ENCODE results near the gene CALM3. TPM values are rescaled to one million over a fixed set of nuclear protein-coding genes. Genes with fewer than 3 reads are reported as not detected.

CALM3 gene
- total and polyA plus RNA-seq, 2 donors from 2014 or later = 217 to 350 TPM

- Histone ChIP-seq H3K4me3 (ENCODE audit: low read length in 3 of 3) (no peak overlapping the region), H3K36me3 (ENCODE audit: control insufficient read depth in 2 of 3, insufficient read depth in 3 of 3, low read length in 3 of 3) (no peaks in the 10 kb centered on the region), H3K4me1 (ENCODE audit: control insufficient read depth in 2 of 3, insufficient read depth in 2 of 3, low read depth in 1 of 3, low read length in 3 of 3) (peaks cover 0 to 13% (median 0%) of the 10 kb centered on the region in 3 donors), H3K27me3 (ENCODE audit: control insufficient read depth, insufficient read depth, low read length) (peaks cover 10% of the 10 kb centered on the region), H3K9ac (ENCODE audit: low read length in 3 of 3) (no peak overlapping the region), H3K27ac (ENCODE audit: low read depth in 2 of 2, low read length in 2 of 2) (no peak overlapping the region), H3K9me3 (ENCODE audit: control insufficient read depth in 2 of 3, insufficient read depth in 1 of 3, low read length in 3 of 3) (no peaks in the 10 kb centered on the region)
- FAIRE-seq (no peak), DNase-seq (peak in 1 of 5 donors; percentile 31)
- TF ChIP-seq CTCF (IDR thresholded peaks at IDR 0.05; ENCODE audit: borderline replicate concordance, extremely low read depth, insufficient read depth) = no peak
- intact Hi-C loops (cut with DNase I) = no loop called here
Observed at GRCh38 chr19:46640656-46641055, 39.5 kb downstream of the CALM3 start.

- Histone ChIP-seq H3K4me1 (ENCODE audit: control insufficient read depth in 2 of 3, insufficient read depth in 2 of 3, low read depth in 1 of 3, low read length in 3 of 3) (peaks cover 0 to 2% (median 0%) of the 10 kb centered on the region in 3 donors), H3K9me3 (ENCODE audit: control insufficient read depth in 2 of 3, insufficient read depth in 1 of 3, low read length in 3 of 3) (no peaks in the 10 kb centered on the region), H3K4me3 (ENCODE audit: low read length in 3 of 3) (no peak overlapping the region), H3K9ac (ENCODE audit: low read length in 3 of 3) (no peak overlapping the region), H3K36me3 (ENCODE audit: control insufficient read depth in 2 of 3, insufficient read depth in 3 of 3, low read length in 3 of 3) (no peaks in the 10 kb centered on the region), H3K27ac (ENCODE audit: low read depth in 2 of 2, low read length in 2 of 2) (peak overlapping the region in 1 of 2 donors; percentile 28), H3K27me3 (ENCODE audit: control insufficient read depth, insufficient read depth, low read length) (peaks cover 10% of the 10 kb centered on the region)
- intact Hi-C loops (cut with DNase I) = no loop called here
- DNase-seq (peak in 1 of 5 donors; percentile 60), FAIRE-seq (no peak)
- no peak for TF ChIP-seq CTCF (IDR thresholded peaks at IDR 0.05; ENCODE audit: borderline replicate concordance, extremely low read depth, insufficient read depth)
Observed at GRCh38 chr19:46644720-46645119, 43.6 kb downstream of the CALM3 start.

GRCh38 chr19:46646402-46646801 is 45.3 kb downstream of the CALM3 start:
- Histone ChIP-seq H3K9me3 (ENCODE audit: control insufficient read depth in 2 of 3, insufficient read depth in 1 of 3, low read length in 3 of 3) (no peaks in the 10 kb centered on the region), H3K4me1 (ENCODE audit: control insufficient read depth in 2 of 3, insufficient read depth in 2 of 3, low read depth in 1 of 3, low read length in 3 of 3) (no peaks in the 10 kb centered on the region), H3K27me3 (ENCODE audit: control insufficient read depth, insufficient read depth, low read length) (peaks cover 8% of the 10 kb centered on the region), H3K27ac (ENCODE audit: low read depth in 2 of 2, low read length in 2 of 2) (no peak overlapping the region), H3K36me3 (ENCODE audit: control insufficient read depth in 2 of 3, insufficient read depth in 3 of 3, low read length in 3 of 3) (no peaks in the 10 kb centered on the region), H3K9ac (ENCODE audit: low read length in 3 of 3) (no peak overlapping the region), H3K4me3 (ENCODE audit: low read length in 3 of 3) (no peak overlapping the region)
- TF ChIP-seq CTCF (IDR thresholded peaks at IDR 0.05; ENCODE audit: borderline replicate concordance, extremely low read depth, insufficient read depth) = no peak
- DNase-seq = no peak
- FAIRE-seq = no peak
- intact Hi-C loops (cut with DNase I) = no loop called here

All from kidney (tissue), 14 donors.